Measurements from ENCODE around the gene SNX10. TPM values are rescaled to one million over a fixed set of nuclear protein-coding genes. Genes with fewer than 3 reads are reported as not detected.

The SNX10 gene
- total RNA-seq, 1 experiment from 2014 or later = 9.8 TPM

GRCh38 chr7:26403640-26404039, 112.0 kb downstream of the SNX10 start:
- no peak overlapping the region for H2AFZ ChIP-seq
- no peaks in the 10 kb centered on the region; the same call in 1 of the 2 replicates for H3K9me3 ChIP-seq (ENCODE audit: insufficient read depth, low read depth)
- POLR2A ChIA-PET (ENCODE audit: unreplicated experiment) = no interaction called here
- no peak overlapping the region for H3K27ac ChIP-seq
- CTCF ChIA-PET = no interaction called here
- intact Hi-C loops (cut with micrococcal nuclease; ENCODE audit: unreplicated experiment) = no loop called here
- H3K9me2 ChIP-seq (ENCODE audit: insufficient read depth) = no peaks in the 10 kb centered on the region; the same call in 1 of the 2 replicates
- TF ChIP-seq CTCF (conservative IDR thresholded peaks at IDR 0.05) (no peak), EZH2 (IDR thresholded peaks at IDR 0.05; ENCODE audit: low read depth) (no peak)
- H4K20me1 ChIP-seq (ENCODE audit: insufficient read depth) = no peaks in the 10 kb centered on the region
- no TSS peak for BruUV-seq (replicated peaks)
- peaks cover 10% of the 10 kb centered on the region for H3F3A ChIP-seq (ENCODE audit: insufficient read depth, low read depth)
- peaks cover 9% of the 10 kb centered on the region for H3K4me1 ChIP-seq (replicated peaks; ENCODE audit: insufficient read depth)
- no peaks in the 10 kb centered on the region for H3K79me2 ChIP-seq (ENCODE audit: low read depth)
- H3K36me3 ChIP-seq (ENCODE audit: low read depth) = no peaks in the 10 kb centered on the region
- H3K27me3 ChIP-seq (ENCODE audit: insufficient read depth, low read depth) = no peaks in the 10 kb centered on the region
- no peak overlapping the region for H3K4me3 ChIP-seq
- no peak overlapping the region for H3K4me2 ChIP-seq
- no peak for DNase-seq

- BruUV-seq (replicated peaks) = no TSS peak
- intact Hi-C loops (cut with micrococcal nuclease; ENCODE audit: unreplicated experiment) = no loop called here
- POLR2A ChIA-PET (ENCODE audit: unreplicated experiment) = no interaction called here
- H4K20me1 ChIP-seq (ENCODE audit: insufficient read depth) = no peaks in the 10 kb centered on the region
- H3K4me2 ChIP-seq = no peak overlapping the region
- H3K79me2 ChIP-seq (ENCODE audit: low read depth) = no peaks in the 10 kb centered on the region
- H3K27me3 ChIP-seq (ENCODE audit: insufficient read depth, low read depth) = no peaks in the 10 kb centered on the region
- no peak overlapping the region for H3K27ac ChIP-seq
- no peak for DNase-seq
- no peaks in the 10 kb centered on the region for H3K36me3 ChIP-seq (ENCODE audit: low read depth)
- H3K4me3 ChIP-seq = no peak overlapping the region
- no peaks in the 10 kb centered on the region; the same call in 1 of the 2 replicates for H3K9me2 ChIP-seq (ENCODE audit: insufficient read depth)
- no peaks in the 10 kb centered on the region; the same call in none of the 2 replicates for H3K9me3 ChIP-seq (ENCODE audit: insufficient read depth, low read depth)
- no peak overlapping the region for H2AFZ ChIP-seq
- H3K4me1 ChIP-seq (replicated peaks; ENCODE audit: insufficient read depth) = peaks cover 8% of the 10 kb centered on the region
- TF ChIP-seq EZH2 (IDR thresholded peaks at IDR 0.05; ENCODE audit: low read depth) (no peak), CTCF (conservative IDR thresholded peaks at IDR 0.05) (no peak)
- peaks cover 7% of the 10 kb centered on the region for H3F3A ChIP-seq (ENCODE audit: insufficient read depth, low read depth)
- CTCF ChIA-PET = no interaction called here
Observed at GRCh38 chr7:26404189-26404996, 112.7 kb downstream of the SNX10 start.

- ChIA-PET CTCF (no interaction called here), POLR2A (ENCODE audit: unreplicated experiment) (no interaction called here)
- Histone ChIP-seq H3K4me2 (no peak overlapping the region), H3K9me3 (ENCODE audit: insufficient read depth, low read depth) (no peaks in the 10 kb centered on the region; the same call in none of the 2 replicates), H3F3A (ENCODE audit: insufficient read depth, low read depth) (no peaks in the 10 kb centered on the region), H3K4me1 (replicated peaks; ENCODE audit: insufficient read depth) (no peaks in the 10 kb centered on the region), H4K20me1 (ENCODE audit: insufficient read depth) (no peaks in the 10 kb centered on the region), H3K36me3 (ENCODE audit: low read depth) (no peaks in the 10 kb centered on the region), H3K79me2 (ENCODE audit: low read depth) (no peaks in the 10 kb centered on the region), H3K27me3 (ENCODE audit: insufficient read depth, low read depth) (no peaks in the 10 kb centered on the region), H3K4me3 (no peak overlapping the region), H3K27ac (no peak overlapping the region), H3K9me2 (ENCODE audit: insufficient read depth) (no peaks in the 10 kb centered on the region; the same call in 1 of the 2 replicates), H2AFZ (no peak overlapping the region)
- no peak for DNase-seq
- intact Hi-C loops (cut with micrococcal nuclease; ENCODE audit: unreplicated experiment) = no loop called here
- no TSS peak for BruUV-seq (replicated peaks)
- TF ChIP-seq EZH2 (IDR thresholded peaks at IDR 0.05; ENCODE audit: low read depth) = no peak
- no peak for TF ChIP-seq CTCF (conservative IDR thresholded peaks at IDR 0.05)
Observed at GRCh38 chr7:26406433-26406832, 114.8 kb downstream of the SNX10 start.

All from PC-9 (cell line).